Measurements from ENCODE around the gene PSAPL1.

DNA sequence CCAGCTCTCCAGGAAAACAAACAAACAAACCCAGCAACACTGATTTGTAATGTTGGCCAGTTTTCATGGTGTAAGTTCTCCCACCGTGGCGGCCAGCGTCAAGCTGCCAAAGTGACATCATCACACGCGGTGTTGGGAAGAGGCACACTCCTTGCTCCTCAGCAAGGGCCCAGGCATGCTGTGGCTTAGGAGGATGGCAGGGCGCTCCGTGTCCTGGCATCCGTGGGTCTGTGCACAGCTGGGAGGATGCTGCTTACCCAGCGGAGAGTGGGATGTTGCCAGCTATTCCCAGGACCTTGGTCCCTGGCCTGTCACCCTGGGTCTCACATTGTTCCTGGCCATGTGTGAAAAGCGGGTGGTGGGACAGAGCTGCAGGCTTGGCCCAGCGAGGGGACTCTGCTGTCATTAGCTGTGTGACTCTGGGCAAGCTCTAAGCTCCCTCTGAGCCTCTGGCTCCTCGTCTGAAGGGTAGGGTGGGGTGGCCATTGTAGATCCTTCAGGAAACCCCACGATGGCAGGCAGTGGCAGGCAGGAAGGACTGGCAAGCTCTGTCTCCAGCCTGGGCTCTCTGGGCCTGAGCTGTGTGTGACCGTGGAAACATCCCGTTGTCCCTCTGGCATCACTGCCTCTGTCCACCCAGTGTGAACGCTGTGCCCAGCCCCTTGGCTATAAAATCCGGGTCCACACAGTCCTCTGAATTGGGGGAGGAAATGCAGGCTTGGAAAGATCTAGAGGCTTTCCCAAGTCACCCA, 10.8 kb downstream of the PSAPL1 start:
- TF ChIP-seq, protein P1, sequence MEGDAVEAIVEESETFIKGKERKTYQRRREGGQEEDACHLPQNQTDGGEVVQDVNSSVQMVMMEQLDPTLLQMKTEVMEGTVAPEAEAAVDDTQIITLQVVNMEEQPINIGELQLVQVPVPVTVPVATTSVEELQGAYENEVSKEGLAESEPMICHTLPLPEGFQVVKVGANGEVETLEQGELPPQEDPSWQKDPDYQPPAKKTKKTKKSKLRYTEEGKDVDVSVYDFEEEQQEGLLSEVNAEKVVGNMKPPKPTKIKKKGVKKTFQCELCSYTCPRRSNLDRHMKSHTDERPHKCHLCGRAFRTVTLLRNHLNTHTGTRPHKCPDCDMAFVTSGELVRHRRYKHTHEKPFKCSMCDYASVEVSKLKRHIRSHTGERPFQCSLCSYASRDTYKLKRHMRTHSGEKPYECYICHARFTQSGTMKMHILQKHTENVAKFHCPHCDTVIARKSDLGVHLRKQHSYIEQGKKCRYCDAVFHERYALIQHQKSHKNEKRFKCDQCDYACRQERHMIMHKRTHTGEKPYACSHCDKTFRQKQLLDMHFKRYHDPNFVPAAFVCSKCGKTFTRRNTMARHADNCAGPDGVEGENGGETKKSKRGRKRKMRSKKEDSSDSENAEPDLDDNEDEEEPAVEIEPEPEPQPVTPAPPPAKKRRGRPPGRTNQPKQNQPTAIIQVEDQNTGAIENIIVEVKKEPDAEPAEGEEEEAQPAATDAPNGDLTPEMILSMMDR (conservative IDR thresholded peaks at IDR 0.05 in 1 of 2, IDR thresholded peaks at IDR 0.05 in 1 of 2; ENCODE audit: low read depth in 1 of 2, low read length in 2 of 2): no peak
- no peak for TF ChIP-seq EZH2 (IDR thresholded peaks at IDR 0.05; ENCODE audit: low read length, missing control alignments)
